ENCODE data around the gene CDK12.
"Not testable (repeated sequence)": the region's sequence is repeated elsewhere in the genome, so short reads cannot be mapped to it uniquely, and the experiment has no call there.

CDK12 gene

DNA sequence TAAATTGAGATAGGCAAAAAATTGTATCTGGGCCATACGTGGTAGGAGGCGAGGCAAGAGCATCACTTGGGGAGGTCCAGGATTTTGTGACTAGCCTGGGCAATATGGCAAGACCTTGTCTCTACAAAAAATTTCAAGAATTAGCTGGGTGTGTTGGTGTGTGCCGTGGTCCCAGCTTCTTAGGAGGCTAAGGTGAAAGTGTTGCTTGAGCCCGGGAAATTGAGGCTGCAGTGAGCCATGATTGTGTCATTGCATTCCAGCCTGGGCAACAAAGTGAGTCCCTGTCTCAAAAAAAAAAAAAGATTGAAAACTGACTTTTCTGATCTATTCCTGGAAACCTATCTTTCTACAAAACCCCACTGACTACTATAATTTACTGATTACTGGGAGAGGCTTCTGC, 26.7 kb downstream of the CDK12 start:
- in situ Hi-C loops (cut with MboI; ENCODE audit: low sequenced_read_pairs), result no loop called here

- in situ Hi-C loops (cut with MboI; ENCODE audit: low sequenced_read_pairs), result not testable (repeated sequence)
Measured at GRCh38 chr17:39496921-39497320, 35.6 kb downstream of the CDK12 start.

DNA sequence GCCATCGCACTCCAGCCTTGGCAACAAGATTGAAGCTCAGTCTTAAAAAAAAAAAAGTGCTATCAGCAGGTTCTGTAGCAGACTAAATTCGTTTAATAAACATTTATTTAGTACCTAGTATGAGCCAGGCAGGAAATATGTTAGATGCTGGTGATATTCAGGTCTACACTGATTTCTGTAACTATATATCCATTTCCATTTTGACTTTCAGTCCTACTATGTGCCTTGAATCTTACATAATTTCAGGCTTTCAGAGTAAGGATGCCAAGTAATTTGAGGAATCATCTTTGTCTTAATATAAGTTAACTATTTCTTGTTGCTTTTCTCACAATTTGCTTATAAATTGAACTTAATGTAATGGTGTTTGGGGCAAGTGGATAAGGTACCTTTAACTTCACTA, 46.2 kb downstream of the CDK12 start:
- in situ Hi-C loops (cut with MboI; ENCODE audit: low sequenced_read_pairs), result no loop called here

DNA sequence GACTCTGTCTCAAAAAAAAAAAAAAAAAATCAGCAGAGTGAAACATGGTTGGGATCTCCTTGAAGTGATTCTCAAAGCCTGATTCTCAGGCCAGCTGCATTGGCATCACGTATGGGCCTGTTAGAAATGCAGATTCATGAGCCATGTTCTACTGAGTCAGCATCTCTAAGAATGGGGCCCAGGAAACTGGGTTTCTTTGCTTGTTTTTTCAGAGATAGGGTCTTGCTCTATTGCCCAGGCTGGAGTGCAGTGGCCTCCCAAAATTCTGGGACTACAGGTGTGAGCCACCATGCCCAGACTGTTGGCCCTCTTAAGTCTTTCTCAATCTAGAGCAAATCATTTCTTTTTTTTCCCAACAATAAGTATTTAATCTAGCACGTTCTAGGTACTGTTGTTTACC, 47.7 kb downstream of the CDK12 start:
- in situ Hi-C loops (cut with MboI; ENCODE audit: low sequenced_read_pairs), result no loop called here

DNA sequence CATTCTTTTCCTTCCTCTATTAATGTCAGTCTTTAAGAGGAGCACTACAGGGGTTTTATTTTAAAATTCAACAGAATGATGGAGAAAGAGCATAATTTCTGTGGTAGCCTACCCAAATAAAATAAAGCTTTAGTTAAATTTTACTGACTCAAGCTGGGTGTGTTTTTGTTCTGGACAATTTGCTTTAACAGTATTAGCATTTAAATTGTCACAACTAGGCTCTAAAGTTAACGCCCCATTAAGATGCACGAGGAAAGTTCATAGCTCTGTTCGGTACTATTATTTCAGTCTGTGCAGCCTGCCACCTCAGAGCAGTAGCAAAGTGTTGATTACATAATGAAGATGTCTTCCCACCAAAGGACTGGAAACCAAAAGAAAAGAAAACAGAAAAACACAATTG, 52.0 kb downstream of the CDK12 start:
- in situ Hi-C loops (cut with MboI; ENCODE audit: low sequenced_read_pairs), result no loop called here

- in situ Hi-C loops (cut with MboI; ENCODE audit: low sequenced_read_pairs), result no loop called here
Measured at GRCh38 chr17:39513915-39514314, 52.6 kb downstream of the CDK12 start.

DNA sequence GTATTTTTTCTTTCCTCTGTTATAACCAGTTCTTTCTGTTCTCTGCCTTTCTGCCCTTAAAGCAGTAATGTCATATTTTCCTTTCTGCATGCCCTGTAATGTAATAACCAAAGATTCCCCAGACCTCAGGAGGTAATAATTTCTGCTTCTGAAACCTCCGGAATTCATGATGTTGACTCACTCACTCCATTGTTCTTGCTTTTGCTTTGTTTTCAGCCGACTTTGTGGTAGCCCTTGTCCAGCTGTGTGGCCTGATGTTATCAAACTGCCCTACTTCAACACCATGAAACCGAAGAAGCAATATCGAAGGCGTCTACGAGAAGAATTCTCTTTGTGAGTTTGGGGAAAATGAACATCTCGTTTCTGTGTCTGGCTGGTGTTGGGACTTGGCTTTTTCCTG, 55.9 kb downstream of the CDK12 start:
- in situ Hi-C loops (cut with MboI; ENCODE audit: low sequenced_read_pairs), result no loop called here

DNA sequence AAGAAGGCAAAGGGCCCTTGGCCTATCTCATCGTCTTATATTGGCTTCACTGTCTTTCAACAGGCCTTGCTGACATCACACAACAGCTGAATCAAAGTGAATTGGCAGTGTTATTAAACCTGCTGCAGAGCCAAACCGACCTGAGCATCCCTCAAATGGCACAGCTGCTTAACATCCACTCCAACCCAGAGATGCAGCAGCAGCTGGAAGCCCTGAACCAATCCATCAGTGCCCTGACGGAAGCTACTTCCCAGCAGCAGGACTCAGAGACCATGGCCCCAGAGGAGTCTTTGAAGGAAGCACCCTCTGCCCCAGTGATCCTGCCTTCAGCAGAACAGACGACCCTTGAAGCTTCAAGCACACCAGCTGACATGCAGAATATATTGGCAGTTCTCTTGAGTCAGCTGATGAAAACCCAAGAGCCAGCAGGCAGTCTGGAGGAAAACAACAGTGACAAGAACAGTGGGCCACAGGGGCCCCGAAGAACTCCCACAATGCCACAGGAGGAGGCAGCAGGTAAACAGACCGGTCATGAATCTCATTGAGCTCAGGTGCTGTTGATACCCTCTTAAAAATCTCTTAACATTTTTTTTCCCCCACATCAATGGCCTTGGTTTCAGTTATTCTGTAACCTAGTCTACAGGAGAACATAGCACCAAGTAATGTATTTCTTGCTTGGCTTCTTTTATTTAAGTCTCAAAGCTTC, 64.7 kb downstream of the CDK12 start:
- in situ Hi-C loops (cut with MboI; ENCODE audit: low sequenced_read_pairs), result no loop called here

GRCh38 chr17:39527220-39527813, 66.0 kb downstream of the CDK12 start:
- in situ Hi-C loops (cut with MboI; ENCODE audit: low sequenced_read_pairs), result no loop called here

DNA sequence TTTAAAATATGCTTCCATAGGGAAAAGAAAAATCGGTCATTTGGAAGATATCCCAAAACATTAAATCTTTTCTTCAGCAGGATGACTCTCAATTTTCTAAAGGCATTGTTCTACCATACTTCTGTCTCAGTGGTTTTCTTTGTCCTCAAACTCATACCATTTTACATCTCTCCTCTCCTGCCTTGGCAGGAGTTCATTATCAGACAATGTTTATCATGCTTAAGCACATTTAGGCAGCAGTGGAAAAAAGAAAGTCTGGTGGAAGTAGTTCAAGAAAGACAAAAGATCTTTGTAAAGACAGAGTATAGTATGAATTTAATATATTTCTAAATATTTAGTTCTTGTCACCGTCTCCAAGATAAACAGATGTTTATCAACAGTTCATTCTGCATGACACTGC, 68.2 kb downstream of the CDK12 start:
- in situ Hi-C loops (cut with MboI; ENCODE audit: low sequenced_read_pairs), result no loop called here

DNA sequence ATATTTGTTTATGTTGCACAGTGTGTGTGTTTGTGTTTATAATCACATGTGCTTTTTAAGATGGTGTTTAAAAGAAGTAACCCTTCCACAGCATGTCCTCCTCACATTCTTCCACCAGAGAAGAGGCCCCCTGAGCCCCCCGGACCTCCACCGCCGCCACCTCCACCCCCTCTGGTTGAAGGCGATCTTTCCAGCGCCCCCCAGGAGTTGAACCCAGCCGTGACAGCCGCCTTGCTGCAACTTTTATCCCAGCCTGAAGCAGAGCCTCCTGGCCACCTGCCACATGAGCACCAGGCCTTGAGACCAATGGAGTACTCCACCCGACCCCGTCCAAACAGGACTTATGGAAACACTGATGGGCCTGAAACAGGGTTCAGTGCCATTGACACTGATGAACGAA, 69.2 kb downstream of the CDK12 start:
- in situ Hi-C loops (cut with MboI; ENCODE audit: low sequenced_read_pairs), result no loop called here

DNA sequence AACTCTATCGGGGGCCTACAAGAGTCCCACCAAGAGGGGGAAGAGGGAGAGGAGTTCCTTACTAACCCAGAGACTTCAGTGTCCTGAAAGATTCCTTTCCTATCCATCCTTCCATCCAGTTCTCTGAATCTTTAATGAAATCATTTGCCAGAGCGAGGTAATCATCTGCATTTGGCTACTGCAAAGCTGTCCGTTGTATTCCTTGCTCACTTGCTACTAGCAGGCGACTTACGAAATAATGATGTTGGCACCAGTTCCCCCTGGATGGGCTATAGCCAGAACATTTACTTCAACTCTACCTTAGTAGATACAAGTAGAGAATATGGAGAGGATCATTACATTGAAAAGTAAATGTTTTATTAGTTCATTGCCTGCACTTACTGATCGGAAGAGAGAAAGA, 70.0 kb downstream of the CDK12 start:
- in situ Hi-C loops (cut with MboI; ENCODE audit: low sequenced_read_pairs), result no loop called here

DNA sequence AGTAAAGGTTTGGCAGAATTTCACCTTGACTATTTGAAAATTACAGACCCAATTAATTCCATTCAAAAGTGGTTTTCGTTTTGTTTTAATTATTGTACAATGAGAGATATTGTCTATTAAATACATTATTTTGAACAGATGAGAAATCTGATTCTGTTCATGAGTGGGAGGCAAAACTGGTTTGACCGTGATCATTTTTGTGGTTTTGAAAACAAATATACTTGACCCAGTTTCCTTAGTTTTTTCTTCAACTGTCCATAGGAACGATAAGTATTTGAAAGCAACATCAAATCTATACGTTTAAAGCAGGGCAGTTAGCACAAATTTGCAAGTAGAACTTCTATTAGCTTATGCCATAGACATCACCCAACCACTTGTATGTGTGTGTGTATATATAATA, 72.6 kb downstream of the CDK12 start:
- in situ Hi-C loops (cut with MboI; ENCODE audit: low sequenced_read_pairs), result no loop called here

DNA sequence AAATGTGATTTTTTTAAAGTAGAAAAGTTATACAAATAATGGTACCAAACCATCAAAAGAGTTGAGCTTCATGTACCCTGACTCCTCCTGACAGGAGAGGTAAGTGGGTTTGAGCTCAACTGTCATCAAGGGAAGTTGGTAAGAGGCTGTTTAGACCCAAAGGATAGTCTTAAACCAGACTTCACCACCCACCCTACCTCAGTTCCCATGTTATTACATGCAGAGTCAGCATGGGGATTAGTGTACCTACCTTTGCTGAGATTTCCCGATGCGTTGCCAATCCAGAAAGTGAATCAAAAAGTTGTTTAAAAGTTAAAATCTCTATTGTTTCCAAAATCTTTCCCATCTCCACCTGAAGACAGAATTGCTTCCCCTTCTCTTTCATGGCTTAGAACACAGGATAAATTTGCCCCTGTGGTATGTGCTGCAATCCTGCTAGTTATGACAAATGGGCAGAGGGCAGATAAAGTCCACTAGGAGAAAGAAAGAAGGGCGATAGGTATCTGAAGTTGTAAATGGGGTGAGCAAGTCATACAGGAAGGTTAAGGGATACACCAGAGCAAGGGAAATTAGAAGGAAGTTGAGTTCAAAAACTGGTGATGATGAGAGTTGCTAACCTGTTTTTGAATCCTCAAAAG, 73.6 kb downstream of the CDK12 start:
- in situ Hi-C loops (cut with MboI; ENCODE audit: low sequenced_read_pairs), result no loop called here

DNA sequence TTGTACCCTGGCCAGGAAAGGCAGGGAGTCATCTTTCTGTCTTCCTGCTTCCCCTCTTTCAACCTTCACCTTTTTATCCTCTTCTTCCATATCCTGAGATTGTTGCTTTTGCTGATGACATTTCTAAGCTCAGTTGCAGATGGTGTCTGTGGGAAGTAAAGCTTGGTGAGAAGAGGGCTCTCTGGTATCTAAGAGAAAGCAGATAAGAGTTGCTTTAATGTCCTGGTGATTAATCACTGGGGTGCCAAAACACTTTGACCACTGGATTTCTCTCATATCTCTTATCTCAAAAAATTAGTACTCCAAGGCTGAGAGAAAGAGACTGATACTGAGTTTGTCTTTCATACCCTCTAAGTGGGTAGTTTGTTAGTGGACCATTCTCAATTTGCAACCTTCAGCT, 75.2 kb downstream of the CDK12 start:
- in situ Hi-C loops (cut with MboI; ENCODE audit: low sequenced_read_pairs), result no loop called here

DNA sequence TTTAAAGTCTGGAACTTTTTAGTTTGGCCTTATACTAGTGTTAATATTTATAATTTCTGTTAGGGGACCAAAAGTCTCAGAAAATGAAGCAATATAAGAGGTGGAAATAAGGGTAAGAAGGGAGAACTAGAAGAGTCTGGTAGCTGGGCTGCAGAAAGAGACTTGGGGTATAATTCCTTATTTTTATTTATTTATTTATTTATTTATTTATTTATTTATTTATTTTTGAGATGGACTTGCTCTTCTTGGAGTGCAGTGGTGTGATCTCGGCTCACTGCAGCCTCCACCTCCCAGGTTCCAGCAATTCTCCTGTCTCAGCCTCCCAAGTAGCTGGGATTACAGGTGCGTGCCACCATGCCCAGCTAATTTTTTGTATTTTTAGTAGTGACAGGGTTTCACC, 76.1 kb downstream of the CDK12 start:
- in situ Hi-C loops (cut with MboI; ENCODE audit: low sequenced_read_pairs), result not testable (repeated sequence)

GRCh38 chr17:39538866-39539265, 77.6 kb downstream of the CDK12 start:
- in situ Hi-C loops (cut with MboI; ENCODE audit: low sequenced_read_pairs), result no loop called here

DNA sequence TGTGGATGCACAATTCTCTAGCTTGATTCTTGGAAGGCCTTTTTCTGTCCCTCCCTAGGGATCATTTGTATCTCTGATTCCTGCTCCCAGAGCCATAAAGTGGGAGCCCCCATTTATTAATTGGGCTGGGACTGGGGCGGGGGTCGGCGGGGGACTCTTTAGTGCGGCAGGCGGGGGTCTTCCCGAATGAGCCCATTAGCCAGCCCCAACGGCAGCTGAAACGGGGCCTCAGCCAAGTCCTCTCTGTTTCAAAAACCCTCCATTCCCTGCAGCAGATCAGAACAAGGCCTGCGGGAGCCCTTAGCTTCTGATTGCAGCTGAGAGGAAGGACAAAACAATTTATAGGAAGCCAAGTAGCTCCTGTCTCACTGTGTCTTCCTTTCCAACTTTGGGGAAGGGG, 79.3 kb downstream of the CDK12 start:
- in situ Hi-C loops (cut with MboI; ENCODE audit: low sequenced_read_pairs), result no loop called here

GRCh38 chr17:39541652-39542051, 80.4 kb downstream of the CDK12 start:
- in situ Hi-C loops (cut with MboI; ENCODE audit: low sequenced_read_pairs), result no loop called here

DNA sequence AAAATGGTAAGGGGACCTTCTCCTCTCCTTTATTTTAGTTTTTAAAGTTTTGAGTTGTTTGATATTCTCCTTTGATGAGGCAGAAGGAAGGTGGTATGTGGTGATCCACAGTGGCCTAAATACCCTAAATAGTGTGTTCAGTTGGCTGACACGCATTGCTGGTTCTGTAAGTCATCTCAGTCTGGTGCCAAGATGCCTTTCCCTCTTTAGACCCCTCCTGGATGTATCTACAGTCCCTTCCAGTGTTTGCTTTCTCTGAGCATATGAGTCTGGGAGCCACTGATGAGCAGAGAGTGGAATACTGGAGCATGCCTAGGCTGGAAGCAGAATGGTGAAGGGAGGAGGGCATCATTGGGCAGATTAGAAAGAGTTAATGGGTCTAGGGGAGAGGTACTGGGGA, 81.9 kb downstream of the CDK12 start:
- in situ Hi-C loops (cut with MboI; ENCODE audit: low sequenced_read_pairs), result no loop called here

DNA sequence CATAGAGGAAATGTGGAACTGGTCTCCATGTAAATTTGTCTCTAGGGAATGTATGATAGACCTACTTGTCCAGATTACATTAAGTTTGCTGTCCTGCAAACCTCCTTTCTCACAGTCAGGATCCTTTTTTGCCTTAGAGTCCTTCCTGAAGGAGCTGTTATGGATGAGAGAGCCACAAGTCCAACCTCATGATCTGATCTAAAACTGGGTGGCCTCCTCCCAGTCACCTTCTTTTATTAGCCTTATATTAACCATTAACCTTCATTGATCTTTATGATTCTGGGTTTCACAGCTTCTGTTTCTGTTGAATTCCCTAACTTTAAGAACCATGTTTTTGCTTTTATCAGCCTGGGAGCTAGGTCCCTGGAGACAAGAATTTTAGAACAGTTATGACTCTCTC, 82.4 kb downstream of the CDK12 start:
- in situ Hi-C loops (cut with MboI; ENCODE audit: low sequenced_read_pairs), result no loop called here

- in situ Hi-C loops (cut with MboI; ENCODE audit: low sequenced_read_pairs), result not testable (repeated sequence)
Measured at GRCh38 chr17:39544361-39544760, 83.1 kb downstream of the CDK12 start.

Data from HL-60/S4 treated with retinoic acid at 250 ng/mL for 4 days and 3 days (cell line).